ENCODE data around the gene TLDC2. TPM values are rescaled to one million over a fixed set of nuclear protein-coding genes. Genes with fewer than 3 reads are reported as not detected.

The TLDC2 gene
- polyA plus RNA-seq, 3 donors = not detected

DNA sequence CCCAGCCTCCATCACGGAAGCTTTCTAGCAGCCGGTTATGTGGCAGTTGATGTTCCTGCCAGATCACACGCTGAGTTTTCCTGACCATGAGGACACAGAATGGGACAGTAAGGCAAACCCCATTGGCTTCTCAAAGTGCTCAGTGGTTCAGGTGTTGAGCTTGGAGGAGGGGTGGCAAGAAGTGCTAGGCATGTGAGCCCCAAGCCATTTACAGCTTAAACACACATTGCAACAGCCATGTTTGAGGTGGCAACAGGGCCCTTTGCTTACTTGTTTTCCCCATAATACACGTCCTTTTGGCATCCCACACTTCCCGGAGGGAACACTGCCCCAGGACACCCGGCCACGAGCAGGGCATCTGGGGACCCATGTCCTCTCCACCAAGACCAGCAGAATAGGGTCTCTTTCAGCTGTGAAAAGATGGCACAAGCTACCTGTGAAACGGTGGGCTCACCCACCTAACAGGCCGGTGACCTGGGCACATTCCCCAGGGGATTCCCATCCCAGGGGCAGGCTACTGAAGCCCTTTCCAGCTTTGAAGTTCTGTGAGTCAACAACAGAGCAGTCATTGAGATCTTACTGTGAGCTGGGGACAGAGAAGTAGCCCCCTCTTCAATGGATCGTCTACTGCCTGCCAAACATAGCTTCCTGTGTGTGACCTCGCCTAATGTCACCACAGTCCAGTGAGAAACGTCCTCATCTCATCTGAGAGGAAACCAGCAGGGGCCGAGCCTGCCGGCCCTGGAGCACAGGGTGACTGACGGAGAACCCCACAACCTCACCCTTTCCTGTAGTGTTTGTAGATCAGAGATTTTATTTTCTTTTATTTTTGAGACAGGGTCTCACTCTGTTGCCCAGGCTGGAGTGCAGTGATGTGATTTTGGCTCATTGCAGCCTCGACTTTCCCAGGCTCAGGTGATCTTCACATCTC is 4.0 kb upstream of the TLDC2 start:
- Histone ChIP-seq H3K9me3 (replicated peaks in 1 of 2; ENCODE audit: control insufficient read depth in 1 of 2, insufficient read depth in 1 of 2, low read length in 2 of 2) (no peaks in the 10 kb centered on the region), H4K20me1 (ENCODE audit: insufficient read depth, low read length) (no peaks in the 10 kb centered on the region), H3K27me3 (ENCODE audit: control insufficient read depth in 2 of 2, insufficient read depth in 2 of 2, low read length in 2 of 2) (no peaks in the 10 kb centered on the region), H3K9ac (ENCODE audit: insufficient read depth, low read length, poor library complexity, severe bottlenecking) (no peak overlapping the region), H3K4me1 (ENCODE audit: control insufficient read depth in 1 of 2, insufficient read depth in 2 of 2, low read length in 2 of 2) (peaks cover 18 to 20% of the 10 kb centered on the region in 2 donors), H2AFZ (ENCODE audit: insufficient read depth, low read depth, low read length, poor library complexity, severe bottlenecking) (no peak overlapping the region), H3K27ac (ENCODE audit: low read depth in 1 of 2, low read length in 2 of 2) (no peak overlapping the region), H3K4me2 (replicated peaks; ENCODE audit: extremely low read depth, low read length, poor library complexity, severe bottlenecking) (no peak overlapping the region), H3K79me2 (ENCODE audit: insufficient read depth, low read length) (no peaks in the 10 kb centered on the region), H3K36me3 (replicated peaks in 1 of 2; ENCODE audit: control insufficient read depth in 1 of 2, insufficient read depth in 2 of 2, low read length in 2 of 2) (peaks cover 0 to 7% of the 10 kb centered on the region in 2 donors), H3K4me3 (replicated peaks in 1 of 3; ENCODE audit: low read depth in 2 of 3, low read length in 3 of 3) (no peak overlapping the region)
- TF ChIP-seq, protein P1, sequence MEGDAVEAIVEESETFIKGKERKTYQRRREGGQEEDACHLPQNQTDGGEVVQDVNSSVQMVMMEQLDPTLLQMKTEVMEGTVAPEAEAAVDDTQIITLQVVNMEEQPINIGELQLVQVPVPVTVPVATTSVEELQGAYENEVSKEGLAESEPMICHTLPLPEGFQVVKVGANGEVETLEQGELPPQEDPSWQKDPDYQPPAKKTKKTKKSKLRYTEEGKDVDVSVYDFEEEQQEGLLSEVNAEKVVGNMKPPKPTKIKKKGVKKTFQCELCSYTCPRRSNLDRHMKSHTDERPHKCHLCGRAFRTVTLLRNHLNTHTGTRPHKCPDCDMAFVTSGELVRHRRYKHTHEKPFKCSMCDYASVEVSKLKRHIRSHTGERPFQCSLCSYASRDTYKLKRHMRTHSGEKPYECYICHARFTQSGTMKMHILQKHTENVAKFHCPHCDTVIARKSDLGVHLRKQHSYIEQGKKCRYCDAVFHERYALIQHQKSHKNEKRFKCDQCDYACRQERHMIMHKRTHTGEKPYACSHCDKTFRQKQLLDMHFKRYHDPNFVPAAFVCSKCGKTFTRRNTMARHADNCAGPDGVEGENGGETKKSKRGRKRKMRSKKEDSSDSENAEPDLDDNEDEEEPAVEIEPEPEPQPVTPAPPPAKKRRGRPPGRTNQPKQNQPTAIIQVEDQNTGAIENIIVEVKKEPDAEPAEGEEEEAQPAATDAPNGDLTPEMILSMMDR (IDR thresholded peaks at IDR 0.05) = no peak
- Mint-ChIP-seq H3K36me3 (peaks cover 0 to 3% of the 10 kb centered on the region in 2 donors), H3K27ac (peak overlapping the region in 2 of 7 donors; percentile 18 to 21), H3K4me3 (peak overlapping the region in 1 of 2 donors; percentile 7), H3K27me3 (ENCODE audit: low read depth in 3 of 3) (peaks cover under 1 to 2% (median 1%) of the 10 kb centered on the region in 3 donors), H3K9me3 (no peaks in the 10 kb centered on the region), H3K4me1 (peaks cover 22% of the 10 kb centered on the region)
- 64% methylated on average over 9 of the region's 16 CpGs for WGBS (ENCODE audit: insufficient coverage)
- intact Hi-C loops (cut with micrococcal nuclease) = no loop called here
- DNase-seq = no peak

DNA sequence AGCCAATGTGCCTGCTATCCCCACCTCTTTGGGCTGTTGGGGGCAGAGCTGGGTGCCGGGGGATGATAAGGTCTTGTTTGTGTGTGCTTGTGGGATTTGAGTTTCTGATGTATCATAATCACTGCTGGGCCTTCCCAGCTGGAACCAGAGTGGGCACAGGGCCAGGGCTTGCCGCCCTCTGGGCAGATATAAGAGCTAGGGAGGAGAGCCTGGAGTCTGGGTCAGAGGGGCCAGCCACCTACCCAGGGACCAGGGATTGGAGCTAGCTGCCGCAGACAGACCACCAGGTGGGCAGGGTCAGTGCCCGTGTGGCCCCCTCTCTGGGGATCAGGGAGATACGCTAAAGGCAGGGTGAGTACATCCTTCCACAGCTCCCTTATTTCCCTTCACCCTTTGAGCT is 3.1 kb upstream of the TLDC2 start:
- Mint-ChIP-seq H3K27me3 (ENCODE audit: low read depth in 3 of 3) (peaks cover 0 to 2% (median 1%) of the 10 kb centered on the region in 3 donors), H3K27ac (no peak overlapping the region), H3K36me3 (peaks cover 0 to 3% of the 10 kb centered on the region in 2 donors), H3K4me1 (peaks cover 16% of the 10 kb centered on the region), H3K4me3 (no peak overlapping the region), H3K9me3 (no peaks in the 10 kb centered on the region)
- Histone ChIP-seq H4K20me1 (ENCODE audit: insufficient read depth, low read length) (no peaks in the 10 kb centered on the region), H3K4me2 (replicated peaks; ENCODE audit: extremely low read depth, low read length, poor library complexity, severe bottlenecking) (no peak overlapping the region), H3K27me3 (ENCODE audit: control insufficient read depth in 2 of 2, insufficient read depth in 2 of 2, low read length in 2 of 2) (no peaks in the 10 kb centered on the region), H3K27ac (ENCODE audit: low read depth in 1 of 2, low read length in 2 of 2) (no peak overlapping the region), H3K9ac (ENCODE audit: insufficient read depth, low read length, poor library complexity, severe bottlenecking) (no peak overlapping the region), H3K36me3 (replicated peaks in 1 of 2; ENCODE audit: control insufficient read depth in 1 of 2, insufficient read depth in 2 of 2, low read length in 2 of 2) (peaks cover 0 to 7% of the 10 kb centered on the region in 2 donors), H3K9me3 (replicated peaks in 1 of 2; ENCODE audit: control insufficient read depth in 1 of 2, insufficient read depth in 1 of 2, low read length in 2 of 2) (no peaks in the 10 kb centered on the region), H3K4me3 (replicated peaks in 1 of 3; ENCODE audit: low read depth in 2 of 3, low read length in 3 of 3) (no peak overlapping the region), H2AFZ (ENCODE audit: insufficient read depth, low read depth, low read length, poor library complexity, severe bottlenecking) (no peak overlapping the region), H3K79me2 (ENCODE audit: insufficient read depth, low read length) (no peaks in the 10 kb centered on the region), H3K4me1 (ENCODE audit: control insufficient read depth in 1 of 2, insufficient read depth in 2 of 2, low read length in 2 of 2) (peaks cover 11 to 14% of the 10 kb centered on the region in 2 donors)
- TF ChIP-seq, protein P1 (IDR thresholded peaks at IDR 0.05) = no peak
- no peak for DNase-seq
- 100% methylated on average over 3 of the region's 5 CpGs for WGBS (ENCODE audit: insufficient coverage)
- intact Hi-C loops (cut with micrococcal nuclease) = no loop called here

Data from CD14-positive monocyte (primary cell).